CD4-positive, alpha-beta T cell (primary cell): ENCODE measurements around the gene NLGN1. TPM values are rescaled to one million over a fixed set of nuclear protein-coding genes. Genes with fewer than 3 reads are reported as not detected.

Experiments
- ATAC-seq: fragments of 200-7000 bp; cut with Tn5 transposase; one replicate; pipeline ENCODE4 v1.10.0; 2022; ENCODE audit warnings: mild to moderate bottlenecking; ENCODE audit not compliant: poor library complexity
- CTCF ChIA-PET: fragments of 350-600 bp; sonication (Branson Sonifier 250); formaldehyde crosslinking; loops from one replicate; lab custom pipeline; 2021; ENCODE audit warnings: antibody characterized with exemption, inconsistent platforms; lab: Charles Lee
- POLR2A ChIA-PET: fragments of 350-600 bp; sonication (Branson Sonifier 250); formaldehyde crosslinking; loops from one replicate; lab custom pipeline; 2021; ENCODE audit warnings: antibody characterized with exemption, inconsistent platforms; lab: Charles Lee
- DNase-seq, 14 experiments: peaks; one replicate each; pipeline ENCODE4 v3.0.0-alpha.2; 2013 to 2020; ENCODE audit warnings: mixed read lengths in 2 of 14
- H3K27ac ChIP-seq, 2 donors: one replicate each; pipeline versions ENCODE4 v1.5.1 to v1.7.0; 2013; ENCODE audit warnings: low read length in 2 of 2, low read depth in 1 of 2, mild to moderate bottlenecking in 1 of 2
- H3K27me3 ChIP-seq, 2 experiments: 1 replicate in 1 of 2; 2 replicates in 1 of 2; pipeline versions ENCODE4 v1.6.1 to v1.7.0; 2013; ENCODE audit warnings: low read length in 2 of 2, control low read depth in 1 of 2, mild to moderate bottlenecking in 1 of 2, moderate library complexity in 1 of 2; ENCODE audit not compliant: insufficient read depth in 2 of 2, control insufficient read depth in 1 of 2
- H3K36me3 ChIP-seq: one replicate; pipeline ENCODE4 v1.6.1; 2013; ENCODE audit warnings: low read length, control low read depth; ENCODE audit not compliant: insufficient read depth
- H3K4me1 ChIP-seq: one replicate; pipeline ENCODE4 v1.6.1; 2013; ENCODE audit warnings: low read length, control low read depth; ENCODE audit not compliant: insufficient read depth
- H3K4me3 ChIP-seq: one replicate; pipeline ENCODE4 v1.5.1; 2013; ENCODE audit warnings: mild to moderate bottlenecking, low read length, moderate library complexity
- H3K9me3 ChIP-seq, 2 experiments: 1 replicate in 1 of 2; 2 replicates in 1 of 2; pipeline versions ENCODE4 v1.6.1 to v1.7.0; 2013; ENCODE audit warnings: low read length in 2 of 2, mild to moderate bottlenecking in 2 of 2, control low read depth in 1 of 2, moderate library complexity in 1 of 2; ENCODE audit not compliant: control insufficient read depth in 1 of 2, insufficient read depth in 1 of 2
- H3K27ac Mint-ChIP-seq: one replicate; pipeline ENCODE4 v1.8.0; 2020; ENCODE audit warnings: mixed read lengths
- H3K27me3 Mint-ChIP-seq: one replicate; pipeline ENCODE4 v1.8.0; 2021; ENCODE audit warnings: mixed read lengths
- H3K36me3 Mint-ChIP-seq: one replicate; pipeline ENCODE4 v1.8.0; 2021; ENCODE audit warnings: low read depth, mixed read lengths
- H3K4me1 Mint-ChIP-seq: one replicate; pipeline ENCODE4 v1.8.0; 2021; ENCODE audit warnings: low read depth, mixed read lengths
- H3K4me3 Mint-ChIP-seq: one replicate; pipeline ENCODE4 v1.8.0; 2020; ENCODE audit warnings: mild to moderate bottlenecking, mixed read lengths
- H3K9me3 Mint-ChIP-seq: one replicate; pipeline ENCODE4 v1.8.0; 2020; ENCODE audit warnings: mixed read lengths
- intact Hi-C, 2 experiments: fragments of 100-400 bp; cut with DNase I in 1 of 2; cut with micrococcal nuclease in 1 of 2; formaldehyde crosslinking; loops; one replicate each; pipeline versions ENCODE4 v1.15.1 to v1.9.0; 2023 to 2025; cut with DNase I, micrococcal nuclease
- total RNA-seq, 174 experiments: library from RNA in 2 of 174; stranded (reverse) in 2 of 174; gene quantifications; one replicate each; pipeline ENCODE4 v1.2.3 and lab custom pipeline; 2021 to 2026
- TF ChIP-seq, protein P1 (sequence below): fragments of 200-600 bp; IDR thresholded peaks from one replicate; pipeline ENCODE4 v1.8.0; 2022; ENCODE audit warnings: antibody characterized with exemption, mild to moderate bottlenecking

The NLGN1 gene
- total RNA-seq, 2 experiments from 2014 or later, result not detected

DNA sequence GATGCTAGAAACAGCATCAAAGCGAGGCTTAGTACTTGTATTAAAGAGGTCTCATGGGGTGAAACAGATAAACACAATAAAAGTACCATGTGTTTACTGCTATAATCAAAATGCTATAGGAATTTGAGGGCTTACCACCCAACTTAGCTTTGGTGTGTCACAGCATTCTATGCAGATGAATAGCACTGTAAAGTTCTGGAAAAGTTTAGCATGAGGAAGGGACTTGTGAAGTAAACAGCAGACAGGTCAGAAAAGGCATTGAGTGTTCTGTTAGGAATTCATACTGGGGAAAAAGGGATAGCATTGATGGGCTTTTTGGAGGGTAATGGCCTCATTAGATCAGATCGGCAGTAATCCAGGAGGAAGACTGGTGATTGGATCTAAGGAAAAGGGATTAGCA, 505.3 kb downstream of the NLGN1 start:
- Histone ChIP-seq H3K27me3 (no peaks in the 10 kb centered on the region), H3K4me3 (no peak overlapping the region), H3K27ac (no peak overlapping the region), H3K36me3 (no peaks in the 10 kb centered on the region), H3K4me1 (no peaks in the 10 kb centered on the region), H3K9me3 (no peaks in the 10 kb centered on the region)
- TF ChIP-seq, protein P1, sequence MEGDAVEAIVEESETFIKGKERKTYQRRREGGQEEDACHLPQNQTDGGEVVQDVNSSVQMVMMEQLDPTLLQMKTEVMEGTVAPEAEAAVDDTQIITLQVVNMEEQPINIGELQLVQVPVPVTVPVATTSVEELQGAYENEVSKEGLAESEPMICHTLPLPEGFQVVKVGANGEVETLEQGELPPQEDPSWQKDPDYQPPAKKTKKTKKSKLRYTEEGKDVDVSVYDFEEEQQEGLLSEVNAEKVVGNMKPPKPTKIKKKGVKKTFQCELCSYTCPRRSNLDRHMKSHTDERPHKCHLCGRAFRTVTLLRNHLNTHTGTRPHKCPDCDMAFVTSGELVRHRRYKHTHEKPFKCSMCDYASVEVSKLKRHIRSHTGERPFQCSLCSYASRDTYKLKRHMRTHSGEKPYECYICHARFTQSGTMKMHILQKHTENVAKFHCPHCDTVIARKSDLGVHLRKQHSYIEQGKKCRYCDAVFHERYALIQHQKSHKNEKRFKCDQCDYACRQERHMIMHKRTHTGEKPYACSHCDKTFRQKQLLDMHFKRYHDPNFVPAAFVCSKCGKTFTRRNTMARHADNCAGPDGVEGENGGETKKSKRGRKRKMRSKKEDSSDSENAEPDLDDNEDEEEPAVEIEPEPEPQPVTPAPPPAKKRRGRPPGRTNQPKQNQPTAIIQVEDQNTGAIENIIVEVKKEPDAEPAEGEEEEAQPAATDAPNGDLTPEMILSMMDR, result no peak
- H3K36me3 Mint-ChIP-seq, result no peaks in the 10 kb centered on the region
- no peaks in the 10 kb centered on the region for H3K4me1 Mint-ChIP-seq
- ChIA-PET POLR2A (no interaction called here), CTCF (no interaction called here)
- ATAC-seq (no peak), DNase-seq (no peak)
- no peak overlapping the region for H3K4me3 Mint-ChIP-seq
- H3K9me3 Mint-ChIP-seq, result peaks cover 6% of the 10 kb centered on the region
- intact Hi-C loops, result no loop called here
- no peak overlapping the region for H3K27ac Mint-ChIP-seq
- no peaks in the 10 kb centered on the region for H3K27me3 Mint-ChIP-seq

DNA sequence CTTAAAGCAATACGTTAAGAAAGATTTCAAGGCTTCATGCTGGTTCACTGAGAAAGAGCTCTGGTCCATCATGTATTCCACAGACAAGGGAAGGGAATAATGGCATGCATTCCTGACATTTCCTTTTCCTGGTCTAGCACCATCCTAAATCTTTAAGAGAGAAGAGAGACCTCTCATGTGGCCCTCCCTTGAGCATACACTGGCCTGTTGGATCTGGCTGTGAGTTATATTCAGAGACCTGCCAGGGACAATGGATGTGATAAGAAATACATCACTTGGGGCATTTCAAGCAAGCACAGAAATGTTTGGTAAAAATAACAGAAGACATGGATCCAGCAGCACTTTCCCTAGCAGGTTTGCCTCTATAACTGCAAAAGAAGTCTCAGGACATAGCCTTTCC, 507.8 kb downstream of the NLGN1 start:
- no peaks in the 10 kb centered on the region for H3K4me1 Mint-ChIP-seq
- POLR2A ChIA-PET, result no interaction called here
- Histone ChIP-seq H3K4me3 (no peak overlapping the region), H3K27ac (no peak overlapping the region), H3K4me1 (no peaks in the 10 kb centered on the region), H3K27me3 (no peaks in the 10 kb centered on the region), H3K9me3 (no peaks in the 10 kb centered on the region), H3K36me3 (no peaks in the 10 kb centered on the region)
- no peak overlapping the region for H3K4me3 Mint-ChIP-seq
- CTCF ChIA-PET, result no interaction called here
- ATAC-seq (no peak), DNase-seq (no peak)
- H3K27ac Mint-ChIP-seq, result no peak overlapping the region
- H3K36me3 Mint-ChIP-seq, result no peaks in the 10 kb centered on the region
- intact Hi-C loops, result no loop called here
- peaks cover 6% of the 10 kb centered on the region for H3K9me3 Mint-ChIP-seq
- H3K27me3 Mint-ChIP-seq, result no peaks in the 10 kb centered on the region
- TF ChIP-seq, protein P1, result no peak

DNA sequence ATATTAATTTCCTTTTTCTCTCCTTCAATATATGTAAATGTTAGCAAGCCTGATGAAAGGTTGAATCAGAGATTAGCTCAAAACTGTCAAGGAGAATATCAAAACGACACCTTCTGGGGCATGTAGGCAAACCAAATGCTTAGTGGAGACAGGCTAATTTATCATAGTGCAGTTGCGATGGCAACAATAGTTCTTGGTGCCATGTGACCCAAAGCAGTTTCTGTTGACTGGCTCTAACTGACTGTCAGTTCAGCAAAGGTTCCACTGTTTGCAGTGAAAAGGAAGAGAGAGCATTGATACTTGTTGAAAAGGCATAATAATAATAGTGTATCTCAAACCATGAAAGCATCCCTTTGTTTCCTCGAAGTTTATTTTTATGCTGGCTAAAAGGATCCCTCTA, 513.9 kb downstream of the NLGN1 start:
- CTCF ChIA-PET, result no interaction called here
- peaks cover 2% of the 10 kb centered on the region for H3K9me3 Mint-ChIP-seq
- H3K27ac Mint-ChIP-seq, result no peak overlapping the region
- no peak overlapping the region for H3K4me3 Mint-ChIP-seq
- H3K27me3 Mint-ChIP-seq, result no peaks in the 10 kb centered on the region
- POLR2A ChIA-PET, result no interaction called here
- ATAC-seq, result no peak
- H3K4me1 ChIP-seq, result no peaks in the 10 kb centered on the region
- no peaks in the 10 kb centered on the region for H3K36me3 ChIP-seq
- DNase-seq, result no peak
- TF ChIP-seq, protein P1, result no peak
- H3K9me3 ChIP-seq, result no peaks in the 10 kb centered on the region
- no peak overlapping the region for H3K27ac ChIP-seq
- no peaks in the 10 kb centered on the region for H3K27me3 ChIP-seq
- H3K4me3 ChIP-seq, result no peak overlapping the region
- H3K36me3 Mint-ChIP-seq, result no peaks in the 10 kb centered on the region
- H3K4me1 Mint-ChIP-seq, result no peaks in the 10 kb centered on the region
- intact Hi-C loops, result no loop called here
